K562 (cell line): ENCODE results near the gene PTGES3L.

Experiments
- NCOA1 ChIP-seq: fragments of 450-650 bp; IDR thresholded peaks from 2 replicates; pipeline ENCODE4 v1.6.1; 2016; ENCODE audit warnings: low read depth
- NR3C1 ChIP-seq: sonication (generic); formaldehyde crosslinking; IDR thresholded peaks from 2 replicates; pipeline ENCODE4 v1.8.1; 2022; ENCODE audit warnings: missing genetic modification reagents
- POLR2A ChIP-seq: fragments of 450-650 bp; conservative IDR thresholded peaks from 2 replicates; pipeline ENCODE4 v1.6.1; 2016
- PTBP1 ChIP-seq: fragments of 200-400 bp; formaldehyde crosslinking; IDR thresholded peaks from 2 replicates; pipeline ENCODE4 v1.6.1; 2017; ENCODE audit warnings: low read depth, low read length
- ZKSCAN1 ChIP-seq: fragments of 150-350 bp; IDR thresholded peaks from 2 replicates; pipeline ENCODE4 v1.6.1; 2016; ENCODE audit warnings: low read depth, low read length
- ZNF124 ChIP-seq: sonication (generic); formaldehyde crosslinking; IDR thresholded peaks from 2 replicates; pipeline ENCODE4 v1.8.1; 2022; ENCODE audit warnings: missing genetic modification reagents
- TF ChIP-seq, protein P1 (sequence below): IDR thresholded peaks from 3 replicates; pipeline ENCODE4 v1.6.1; 2011; ENCODE audit warnings: borderline replicate concordance, mild to moderate bottlenecking; ENCODE audit not compliant: insufficient read length, insufficient read depth

DNA sequence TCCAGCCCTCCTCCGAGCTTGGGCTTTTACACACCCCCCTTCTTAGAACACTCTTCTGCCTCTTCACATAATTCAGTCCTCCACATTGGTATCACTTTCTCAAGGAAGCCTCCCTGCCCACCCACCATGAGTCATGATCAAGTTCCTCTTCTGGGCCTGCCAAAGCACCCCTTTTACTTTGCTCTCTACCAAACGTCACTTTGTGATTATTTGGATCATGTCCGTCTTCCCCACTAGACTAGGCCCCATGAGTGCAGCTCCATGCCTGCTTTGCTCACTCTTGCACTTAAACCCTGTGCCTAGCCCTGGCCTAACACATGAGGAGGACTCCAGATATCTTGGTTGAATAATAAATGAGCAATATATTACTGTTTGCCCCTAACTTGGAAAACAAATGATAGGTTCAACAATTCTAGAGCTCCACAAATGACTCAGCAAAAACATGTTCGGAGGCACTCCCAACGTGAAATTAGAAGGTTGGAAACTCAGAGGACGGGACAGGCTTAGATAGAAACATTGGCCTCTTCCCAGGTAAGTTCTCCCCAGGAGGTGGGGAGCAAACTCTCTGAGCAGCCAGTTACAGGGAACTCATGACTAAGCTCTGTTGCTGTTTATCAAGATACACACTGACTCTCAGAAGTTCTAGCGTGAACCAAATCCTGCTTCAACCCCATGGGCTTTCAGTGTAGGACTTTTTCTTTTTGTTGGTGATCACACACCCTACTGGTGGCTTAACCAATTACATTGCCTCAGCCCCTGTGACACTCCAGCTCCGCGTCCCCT lies 51.0 kb downstream of the PTGES3L start:
- TF ChIP-seq POLR2A (peak; percentile 48), PTBP1 (no peak), ZKSCAN1 (no peak), ZNF124 (CRISPR knock-in tag) (no peak), NCOA1 (no peak), NR3C1 (no peak)
- TF ChIP-seq, protein P1, sequence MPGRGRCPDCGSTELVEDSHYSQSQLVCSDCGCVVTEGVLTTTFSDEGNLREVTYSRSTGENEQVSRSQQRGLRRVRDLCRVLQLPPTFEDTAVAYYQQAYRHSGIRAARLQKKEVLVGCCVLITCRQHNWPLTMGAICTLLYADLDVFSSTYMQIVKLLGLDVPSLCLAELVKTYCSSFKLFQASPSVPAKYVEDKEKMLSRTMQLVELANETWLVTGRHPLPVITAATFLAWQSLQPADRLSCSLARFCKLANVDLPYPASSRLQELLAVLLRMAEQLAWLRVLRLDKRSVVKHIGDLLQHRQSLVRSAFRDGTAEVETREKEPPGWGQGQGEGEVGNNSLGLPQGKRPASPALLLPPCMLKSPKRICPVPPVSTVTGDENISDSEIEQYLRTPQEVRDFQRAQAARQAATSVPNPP = no peak
